ENCODE measurements around the gene AKAP7.

- no peak for TF ChIP-seq CTCF (IDR thresholded peaks at IDR 0.05)
- TF ChIP-seq POLR2A (IDR thresholded peaks at IDR 0.05), result no peak
Measured at GRCh38 chr6:131122007-131122406, 13.3 kb upstream of the AKAP7 start.

Measured in testis (tissue), 2 donors.